ENCODE results near the gene CRKL.

CRKL gene

DNA sequence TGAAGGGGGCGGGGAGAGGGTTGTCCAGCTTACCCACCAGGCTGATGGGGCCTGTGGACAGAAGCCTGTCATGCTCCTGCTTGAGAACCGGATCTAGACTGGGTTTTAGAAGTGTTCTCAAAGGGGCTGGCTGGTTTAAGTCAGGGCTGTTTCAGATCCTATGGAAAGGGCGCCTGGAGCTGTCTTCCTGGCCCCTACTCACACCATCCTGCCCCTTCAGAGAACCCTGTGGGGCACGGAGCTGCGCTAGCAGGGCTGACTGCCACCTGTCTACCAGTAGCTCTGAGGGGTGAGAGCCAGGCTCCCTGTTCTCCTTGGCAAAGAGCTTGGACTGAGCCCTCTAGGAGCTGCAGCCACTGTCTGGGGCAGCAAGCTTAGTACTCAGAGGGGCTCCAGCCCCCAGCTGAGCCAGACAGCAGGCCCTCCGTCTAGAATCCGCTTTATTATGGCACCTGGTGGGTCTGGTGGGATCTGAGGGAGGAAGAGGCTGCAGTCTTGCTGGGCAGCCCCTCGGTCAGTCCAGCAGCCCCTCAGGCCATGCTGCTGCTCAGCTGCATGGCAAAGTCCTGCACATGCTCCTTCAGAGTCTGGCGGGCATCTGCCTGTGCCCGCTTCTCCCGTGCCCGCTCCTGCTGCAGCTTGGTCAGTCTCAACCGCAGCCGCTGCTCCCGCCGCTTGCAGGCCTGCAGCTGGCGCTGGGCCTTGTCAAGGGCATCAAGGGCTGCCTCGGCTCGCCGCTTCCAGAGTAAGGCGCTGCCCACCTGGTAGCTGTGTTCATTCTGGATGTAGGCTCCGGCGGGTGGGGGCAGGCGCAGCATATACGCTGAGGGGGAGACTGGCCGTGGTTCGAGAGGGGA, 82.4 kb downstream of the CRKL start:
- no peak for DNase-seq

GRCh38 chr22:21000207-21000986, 83.2 kb downstream of the CRKL start:
- no peak for DNase-seq

GRCh38 chr22:21000987-21001600, 83.9 kb downstream of the CRKL start:
- no peak for DNase-seq

DNA sequence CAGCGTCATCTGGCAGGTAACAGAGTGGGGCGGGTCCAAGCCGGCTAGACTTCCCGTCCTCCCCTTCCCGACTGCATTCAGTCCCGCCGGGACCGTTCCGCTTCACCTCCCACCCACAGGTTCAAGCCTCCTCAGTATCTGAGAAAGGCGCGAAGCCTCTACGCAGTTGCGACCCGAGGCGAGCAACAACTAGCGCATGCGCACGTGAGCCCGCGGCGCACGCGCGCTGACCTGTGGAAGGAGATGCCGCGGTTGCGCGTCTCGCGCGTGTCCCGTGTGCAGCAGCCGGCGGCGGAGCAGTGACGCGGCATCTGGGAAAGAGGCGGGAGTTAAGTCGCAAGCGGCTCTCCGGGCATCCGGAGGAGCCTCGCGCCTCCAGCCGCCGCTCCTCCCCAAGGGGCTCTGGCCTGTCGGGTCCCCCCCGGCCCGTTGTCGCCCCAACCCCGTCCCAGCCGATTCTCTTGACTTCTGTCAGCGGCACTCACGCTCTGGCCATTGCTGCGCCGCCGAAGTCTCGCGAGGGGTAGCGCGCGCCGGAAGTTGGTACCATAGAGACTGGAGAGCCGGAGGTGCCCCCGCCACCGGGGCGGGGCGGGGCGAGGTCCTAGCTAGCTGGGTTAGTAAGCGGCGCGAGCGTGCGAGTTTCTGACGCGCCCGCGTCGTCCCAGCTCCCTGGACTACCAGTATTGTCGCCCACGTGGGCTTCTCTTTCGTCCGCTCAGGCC, 84.6 kb downstream of the CRKL start, which contains the start of gene THAP7:
TSS of gene THAP7 (minus strand) at position 518 of the 725 bp plus-strand sequence. CDS start at position 311, 207 bp downstream.
- DNase-seq, result peak; percentile 96
